Upper lobe of right lung (tissue), 1 donor: Measurements from ENCODE around the gene KCNQ4. TPM values are rescaled to one million over a fixed set of nuclear protein-coding genes. Genes with fewer than 3 reads are reported as not detected.

Source experiments
- ATAC-seq: fragments of 200-7000 bp; cut with Tn5 transposase; one replicate; pipeline ENCODE4 v1.9.1; 2020; ENCODE audit warnings: mild to moderate bottlenecking, moderate library complexity
- DNase-seq: peaks from one replicate; pipeline ENCODE4 v3.0.0-alpha.2; 2020
- H3K27ac ChIP-seq: fragments of 200-600 bp; one replicate; pipeline ENCODE4 v1.8.0; 2022
- H3K27me3 ChIP-seq: fragments of 200-600 bp; one replicate; pipeline ENCODE4 v1.8.0; 2022; ENCODE audit warnings: mild to moderate bottlenecking
- H3K36me3 ChIP-seq: fragments of 200-600 bp; one replicate; pipeline ENCODE4 v1.8.0; 2022
- H3K4me1 ChIP-seq: fragments of 200-600 bp; one replicate; pipeline ENCODE4 v1.8.0; 2022
- H3K4me3 ChIP-seq: fragments of 200-600 bp; one replicate; pipeline ENCODE4 v1.8.0; 2022; ENCODE audit warnings: mild to moderate bottlenecking
- H3K9me3 ChIP-seq: fragments of 200-600 bp; one replicate; pipeline ENCODE4 v1.8.0; 2022
- CTCF ChIP-seq: fragments of 200-600 bp; IDR thresholded peaks from one replicate; pipeline ENCODE4 v1.8.0; 2022; ENCODE audit warnings: antibody characterized with exemption
- intact Hi-C: fragments of 100-400 bp; cut with DNase I; formaldehyde crosslinking; loops from one replicate; pipeline ENCODE4 v1.11.0; 2022
- total RNA-seq: library from RNA; stranded (reverse); fragmentation: NEBNext Ultra II Directional; extraction: Animal tissue kit (Norgen Biotek cat#: 25700); gene quantifications from one replicate; pipeline ENCODE4 v1.2.1, GENCODE V29; 2021
- donor health status: DM: no; HTN: yes; CAD: no; lungs with severe emphysema.

The KCNQ4 gene
- total RNA-seq, 1 donor from 2014 or later, result 0.96 TPM

GRCh38 chr1:40796939-40797667, 13.5 kb downstream of the KCNQ4 start:
- DNase-seq, result no peak
- peaks cover 10% of the 10 kb centered on the region for H3K4me1 ChIP-seq

GRCh38 chr1:40797668-40798010, 14.1 kb downstream of the KCNQ4 start:
- Histone ChIP-seq H3K36me3 (no peaks in the 10 kb centered on the region), H3K9me3 (no peaks in the 10 kb centered on the region), H3K27ac (no peak overlapping the region), H3K4me1 (peaks cover 11% of the 10 kb centered on the region), H3K27me3 (no peaks in the 10 kb centered on the region), H3K4me3 (no peak overlapping the region)
- intact Hi-C loops, result no loop called here
- ATAC-seq (no peak), DNase-seq (no peak)
- no peak for TF ChIP-seq CTCF

More at GRCh38 chr1:40796939-40797667, 13.5 kb downstream of the KCNQ4 start:
- Histone ChIP-seq H3K36me3 (no peaks in the 10 kb centered on the region), H3K9me3 (no peaks in the 10 kb centered on the region), H3K4me3 (no peak overlapping the region), H3K27ac (no peak overlapping the region), H3K27me3 (no peaks in the 10 kb centered on the region)
- intact Hi-C loops, result no loop called here
- no peak for ATAC-seq
- no peak for TF ChIP-seq CTCF

- TF ChIP-seq CTCF, result no peak
- no peaks in the 10 kb centered on the region for H3K9me3 ChIP-seq
- intact Hi-C loops, result no loop called here
- no peaks in the 10 kb centered on the region for H3K27me3 ChIP-seq
- H3K4me3 ChIP-seq, result no peak overlapping the region
- ATAC-seq (no peak), DNase-seq (no peak)
- H3K36me3 ChIP-seq, result no peaks in the 10 kb centered on the region
- H3K4me1 ChIP-seq, result peaks cover 11% of the 10 kb centered on the region
- H3K27ac ChIP-seq, result no peak overlapping the region
These were observed 15.0 kb downstream of the KCNQ4 start for GRCh38 chr1:40798366-40799281.

- Histone ChIP-seq H3K4me1 (peaks cover 11% of the 10 kb centered on the region), H3K27ac (no peak overlapping the region), H3K4me3 (no peak overlapping the region), H3K36me3 (no peaks in the 10 kb centered on the region), H3K9me3 (no peaks in the 10 kb centered on the region), H3K27me3 (no peaks in the 10 kb centered on the region)
- DNase-seq (no peak), ATAC-seq (no peak)
- TF ChIP-seq CTCF, result no peak
- intact Hi-C loops, result no loop called here
These were observed 15.8 kb downstream of the KCNQ4 start for GRCh38 chr1:40799351-40799867.

GRCh38 chr1:40801742-40802077, 18.1 kb downstream of the KCNQ4 start:
- peak overlapping the region; percentile 54 for H3K4me3 ChIP-seq
- no peaks in the 10 kb centered on the region for H3K9me3 ChIP-seq
- peaks cover 11% of the 10 kb centered on the region for H3K4me1 ChIP-seq
- intact Hi-C loops, result no loop called here
- ATAC-seq (no peak), DNase-seq (no peak)
- TF ChIP-seq CTCF, result no peak
- H3K27me3 ChIP-seq, result no peaks in the 10 kb centered on the region
- H3K36me3 ChIP-seq, result no peaks in the 10 kb centered on the region
- peak overlapping the region; percentile 65 for H3K27ac ChIP-seq
